CD4-positive, alpha-beta T cell (primary cell): ENCODE results near the gene UPB1. TPM values are rescaled to one million over a fixed set of nuclear protein-coding genes. Genes with fewer than 3 reads are reported as not detected.

Source experiments
- ATAC-seq: fragments of 200-7000 bp; cut with Tn5 transposase; one replicate; pipeline ENCODE4 v1.10.0; 2022; ENCODE audit warnings: mild to moderate bottlenecking; ENCODE audit not compliant: poor library complexity
- CTCF ChIA-PET: fragments of 350-600 bp; sonication (Branson Sonifier 250); formaldehyde crosslinking; loops from one replicate; lab custom pipeline; 2021; ENCODE audit warnings: antibody characterized with exemption, inconsistent platforms; lab: Charles Lee
- POLR2A ChIA-PET: fragments of 350-600 bp; sonication (Branson Sonifier 250); formaldehyde crosslinking; loops from one replicate; lab custom pipeline; 2021; ENCODE audit warnings: antibody characterized with exemption, inconsistent platforms; lab: Charles Lee
- DNase-seq, 14 experiments: peaks; one replicate each; pipeline ENCODE4 v3.0.0-alpha.2; 2013 to 2020; ENCODE audit warnings: mixed read lengths in 2 of 14
- H3K27ac ChIP-seq, 2 donors: one replicate each; pipeline versions ENCODE4 v1.5.1 to v1.7.0; 2013; ENCODE audit warnings: low read length in 2 of 2, low read depth in 1 of 2, mild to moderate bottlenecking in 1 of 2
- H3K27me3 ChIP-seq, 2 experiments: 1 replicate in 1 of 2; 2 replicates in 1 of 2; pipeline versions ENCODE4 v1.6.1 to v1.7.0; 2013; ENCODE audit warnings: low read length in 2 of 2, control low read depth in 1 of 2, mild to moderate bottlenecking in 1 of 2, moderate library complexity in 1 of 2; ENCODE audit not compliant: insufficient read depth in 2 of 2, control insufficient read depth in 1 of 2
- H3K36me3 ChIP-seq: one replicate; pipeline ENCODE4 v1.6.1; 2013; ENCODE audit warnings: low read length, control low read depth; ENCODE audit not compliant: insufficient read depth
- H3K4me1 ChIP-seq: one replicate; pipeline ENCODE4 v1.6.1; 2013; ENCODE audit warnings: low read length, control low read depth; ENCODE audit not compliant: insufficient read depth
- H3K4me3 ChIP-seq: one replicate; pipeline ENCODE4 v1.5.1; 2013; ENCODE audit warnings: mild to moderate bottlenecking, low read length, moderate library complexity
- H3K9me3 ChIP-seq, 2 experiments: 1 replicate in 1 of 2; 2 replicates in 1 of 2; pipeline versions ENCODE4 v1.6.1 to v1.7.0; 2013; ENCODE audit warnings: low read length in 2 of 2, mild to moderate bottlenecking in 2 of 2, control low read depth in 1 of 2, moderate library complexity in 1 of 2; ENCODE audit not compliant: control insufficient read depth in 1 of 2, insufficient read depth in 1 of 2
- H3K27ac Mint-ChIP-seq: one replicate; pipeline ENCODE4 v1.8.0; 2020; ENCODE audit warnings: mixed read lengths
- H3K27me3 Mint-ChIP-seq: one replicate; pipeline ENCODE4 v1.8.0; 2021; ENCODE audit warnings: mixed read lengths
- H3K36me3 Mint-ChIP-seq: one replicate; pipeline ENCODE4 v1.8.0; 2021; ENCODE audit warnings: low read depth, mixed read lengths
- H3K4me1 Mint-ChIP-seq: one replicate; pipeline ENCODE4 v1.8.0; 2021; ENCODE audit warnings: low read depth, mixed read lengths
- H3K4me3 Mint-ChIP-seq: one replicate; pipeline ENCODE4 v1.8.0; 2020; ENCODE audit warnings: mild to moderate bottlenecking, mixed read lengths
- H3K9me3 Mint-ChIP-seq: one replicate; pipeline ENCODE4 v1.8.0; 2020; ENCODE audit warnings: mixed read lengths
- CTCF ChIP-seq: fragments of 200-600 bp; IDR thresholded peaks from one replicate; pipeline ENCODE4 v1.8.0; 2022; ENCODE audit warnings: antibody characterized with exemption, mild to moderate bottlenecking
- intact Hi-C, 2 experiments: fragments of 100-400 bp; cut with DNase I in 1 of 2; cut with micrococcal nuclease in 1 of 2; formaldehyde crosslinking; loops; one replicate each; pipeline versions ENCODE4 v1.15.1 to v1.9.0; 2023 to 2025; cut with DNase I, micrococcal nuclease
- total RNA-seq, 174 experiments: library from RNA in 2 of 174; stranded (reverse) in 2 of 174; gene quantifications; one replicate each; pipeline ENCODE4 v1.2.3 and lab custom pipeline; 2021 to 2026

UPB1 gene
- total RNA-seq, 2 experiments from 2014 or later: 2.7 to 3.7 TPM

- TF ChIP-seq CTCF: no peak
- Mint-ChIP-seq H3K9me3 (no peaks in the 10 kb centered on the region), H3K27me3 (no peaks in the 10 kb centered on the region), H3K36me3 (peaks cover 6% of the 10 kb centered on the region), H3K4me1 (peaks cover 6% of the 10 kb centered on the region), H3K27ac (no peak overlapping the region), H3K4me3 (no peak overlapping the region)
- CTCF ChIA-PET: interaction anchor here (0.8 kb wide), 1 partner anchor 13 kb away, joined by 3 read pairs; no protein-coding TSS in a partner anchor
- Histone ChIP-seq H3K9me3 (no peaks in the 10 kb centered on the region), H3K4me1 (no peaks in the 10 kb centered on the region), H3K27ac (no peak overlapping the region), H3K36me3 (no peaks in the 10 kb centered on the region), H3K4me3 (no peak overlapping the region), H3K27me3 (no peaks in the 10 kb centered on the region)
- intact Hi-C loops: no loop called here
- POLR2A ChIA-PET: no interaction called here
- DNase-seq: no peak
- no peak for ATAC-seq
Measured at GRCh38 chr22:24459911-24460310, 35.2 kb upstream of the UPB1 start.

- Mint-ChIP-seq H3K27me3 (no peaks in the 10 kb centered on the region), H3K4me3 (no peak overlapping the region), H3K36me3 (peaks cover 6% of the 10 kb centered on the region), H3K9me3 (no peaks in the 10 kb centered on the region), H3K27ac (no peak overlapping the region), H3K4me1 (peaks cover 6% of the 10 kb centered on the region)
- TF ChIP-seq CTCF: no peak
- H3K4me1 ChIP-seq: no peaks in the 10 kb centered on the region
- no peak for ATAC-seq
- no peaks in the 10 kb centered on the region for H3K27me3 ChIP-seq
- intact Hi-C loops: no loop called here
- POLR2A ChIA-PET: interaction anchor here (0.5 kb wide), 1 partner anchor 1732 kb away, joined by 3 read pairs; no protein-coding TSS in a partner anchor
- CTCF ChIA-PET: interaction anchor here (0.8 kb wide), 1 partner anchor 12 kb away, joined by 3 read pairs; no protein-coding TSS in a partner anchor
- no peak overlapping the region for H3K27ac ChIP-seq
- H3K4me3 ChIP-seq: no peak overlapping the region
- no peak for DNase-seq
- no peaks in the 10 kb centered on the region for H3K36me3 ChIP-seq
- H3K9me3 ChIP-seq: no peaks in the 10 kb centered on the region
Measured at GRCh38 chr22:24460418-24461089, 34.6 kb upstream of the UPB1 start.

- no peak for TF ChIP-seq CTCF
- ChIA-PET CTCF (interaction anchor here (0.8 kb wide), 1 partner anchor 11 kb away, joined by 3 read pairs; no protein-coding TSS in a partner anchor), POLR2A (no interaction called here)
- H3K4me3 Mint-ChIP-seq: no peak overlapping the region
- DNase-seq (no peak), ATAC-seq (no peak)
- Histone ChIP-seq H3K36me3 (no peaks in the 10 kb centered on the region), H3K4me1 (no peaks in the 10 kb centered on the region), H3K27ac (no peak overlapping the region), H3K9me3 (no peaks in the 10 kb centered on the region), H3K27me3 (no peaks in the 10 kb centered on the region), H3K4me3 (no peak overlapping the region)
- no peak overlapping the region for H3K27ac Mint-ChIP-seq
- no peaks in the 10 kb centered on the region for H3K27me3 Mint-ChIP-seq
- no peaks in the 10 kb centered on the region for H3K36me3 Mint-ChIP-seq
- intact Hi-C loops: no loop called here
- H3K4me1 Mint-ChIP-seq: peaks cover 6% of the 10 kb centered on the region
- no peaks in the 10 kb centered on the region for H3K9me3 Mint-ChIP-seq
Measured at GRCh38 chr22:24463071-24463760, 31.9 kb upstream of the UPB1 start.
